HUES6 (cell line): ENCODE measurements around the gene WNT11.
A peak's percentile ranks its signal among the peaks of the same experiment; 100 is the strongest.

Source experiments
- H3K27ac ChIP-seq: 2 replicates; pipeline ENCODE4 v1.7.0; 2013; ENCODE audit warnings: low read depth, mild to moderate bottlenecking, low read length, inconsistent platforms
- H3K27me3 ChIP-seq: 2 replicates; pipeline ENCODE4 v1.6.1; 2013; ENCODE audit warnings: low read length; ENCODE audit not compliant: control insufficient read depth, insufficient read depth
- H3K36me3 ChIP-seq: 2 replicates; pipeline ENCODE4 v1.6.1; 2013; ENCODE audit warnings: low read length; ENCODE audit not compliant: control insufficient read depth, insufficient read depth
- H3K4me1 ChIP-seq: 2 replicates; pipeline ENCODE4 v1.6.1; 2013; ENCODE audit warnings: low read length; ENCODE audit not compliant: control insufficient read depth, insufficient read depth
- H3K4me3 ChIP-seq: 2 replicates; pipeline ENCODE4 v1.5.1; 2013; ENCODE audit warnings: low read depth, low read length
- H3K9ac ChIP-seq: one replicate; pipeline ENCODE4 v1.6.1; 2013; ENCODE audit warnings: mild to moderate bottlenecking, low read length
- H3K9me3 ChIP-seq: 2 replicates; pipeline ENCODE4 v1.6.1; 2013; ENCODE audit warnings: low read depth, low read length; ENCODE audit not compliant: control insufficient read depth, insufficient read depth

WNT11 gene

GRCh38 chr11:76217653-76218160 lies 11.4 kb upstream of the WNT11 start:
- peaks cover 7% of the 10 kb centered on the region; the same call in 1 of the 2 replicates for H3K4me1 ChIP-seq
- no peaks in the 10 kb centered on the region for H3K9me3 ChIP-seq
- H3K27ac ChIP-seq: no peak overlapping the region
- H3K4me3 ChIP-seq: no peak overlapping the region
- H3K27me3 ChIP-seq: peaks cover 11% of the 10 kb centered on the region
- H3K9ac ChIP-seq: no peak overlapping the region
- H3K36me3 ChIP-seq: no peaks in the 10 kb centered on the region

- H3K9me3 ChIP-seq: no peaks in the 10 kb centered on the region
These were observed 10.4 kb upstream of the WNT11 start for GRCh38 chr11:76216536-76217325.

GRCh38 chr11:76215941-76216340 lies 9.6 kb upstream of the WNT11 start:
- peaks cover 28% of the 10 kb centered on the region for H3K27me3 ChIP-seq
- no peaks in the 10 kb centered on the region for H3K9me3 ChIP-seq
- no peaks in the 10 kb centered on the region for H3K36me3 ChIP-seq
- no peak overlapping the region for H3K27ac ChIP-seq
- H3K9ac ChIP-seq: no peak overlapping the region
- no peak overlapping the region for H3K4me3 ChIP-seq
- H3K4me1 ChIP-seq: peaks cover 12% of the 10 kb centered on the region; the same call in 1 of the 2 replicates

More at GRCh38 chr11:76216536-76217325, 10.4 kb upstream of the WNT11 start:
- no peak overlapping the region for H3K9ac ChIP-seq
- peaks cover 7% of the 10 kb centered on the region; the same call in 1 of the 2 replicates for H3K4me1 ChIP-seq
- no peak overlapping the region for H3K27ac ChIP-seq
- H3K36me3 ChIP-seq: no peaks in the 10 kb centered on the region
- H3K27me3 ChIP-seq: peaks cover 21% of the 10 kb centered on the region
- no peak overlapping the region for H3K4me3 ChIP-seq

- H3K4me3 ChIP-seq: no peak overlapping the region
- H3K4me1 ChIP-seq: peaks cover 14% of the 10 kb centered on the region; the same call in 1 of the 2 replicates
- H3K27me3 ChIP-seq: peaks cover 37% of the 10 kb centered on the region
- H3K9me3 ChIP-seq: no peaks in the 10 kb centered on the region
- H3K36me3 ChIP-seq: no peaks in the 10 kb centered on the region
- no peak overlapping the region for H3K27ac ChIP-seq
- no peak overlapping the region for H3K9ac ChIP-seq
These were observed 8.8 kb upstream of the WNT11 start for GRCh38 chr11:76214968-76215548.

- H3K4me1 ChIP-seq: peaks cover 14% of the 10 kb centered on the region; the same call in 1 of the 2 replicates
- no peak overlapping the region for H3K27ac ChIP-seq
- H3K9me3 ChIP-seq: no peaks in the 10 kb centered on the region
- no peak overlapping the region for H3K9ac ChIP-seq
- no peaks in the 10 kb centered on the region for H3K36me3 ChIP-seq
- no peak overlapping the region for H3K4me3 ChIP-seq
- peaks cover 46% of the 10 kb centered on the region for H3K27me3 ChIP-seq
These were observed 7.9 kb upstream of the WNT11 start for GRCh38 chr11:76214186-76214585.

GRCh38 chr11:76212086-76213035 lies 6.1 kb upstream of the WNT11 start:
- no peaks in the 10 kb centered on the region for H3K9me3 ChIP-seq
- peaks cover 64% of the 10 kb centered on the region for H3K27me3 ChIP-seq
- no peak overlapping the region for H3K4me3 ChIP-seq
- H3K4me1 ChIP-seq: peaks cover 20% of the 10 kb centered on the region
- H3K9ac ChIP-seq: no peak overlapping the region
- H3K27ac ChIP-seq: no peak overlapping the region
- no peaks in the 10 kb centered on the region for H3K36me3 ChIP-seq

- Histone ChIP-seq H3K9ac (no peak overlapping the region), H3K36me3 (no peaks in the 10 kb centered on the region), H3K27ac (no peak overlapping the region), H3K27me3 (peaks cover 76% of the 10 kb centered on the region), H3K9me3 (no peaks in the 10 kb centered on the region), H3K4me1 (peaks cover 15% of the 10 kb centered on the region), H3K4me3 (peak overlapping the region; percentile 72)
These were observed 4.9 kb upstream of the WNT11 start for GRCh38 chr11:76210931-76211851.

GRCh38 chr11:76209973-76210930 lies 4.0 kb upstream of the WNT11 start:
- H3K4me3 ChIP-seq: peak overlapping the region; percentile 72
- H3K4me1 ChIP-seq: peaks cover 22% of the 10 kb centered on the region
- H3K9me3 ChIP-seq: no peaks in the 10 kb centered on the region
- no peak overlapping the region for H3K9ac ChIP-seq
- peaks cover 85% of the 10 kb centered on the region for H3K27me3 ChIP-seq
- no peaks in the 10 kb centered on the region for H3K36me3 ChIP-seq
- no peak overlapping the region for H3K27ac ChIP-seq

GRCh38 chr11:76209375-76209972 lies 3.2 kb upstream of the WNT11 start:
- Histone ChIP-seq H3K9me3 (no peaks in the 10 kb centered on the region), H3K27ac (no peak overlapping the region), H3K36me3 (no peaks in the 10 kb centered on the region), H3K4me3 (peak overlapping the region; percentile 72), H3K9ac (no peak overlapping the region), H3K4me1 (peaks cover 26% of the 10 kb centered on the region), H3K27me3 (peaks cover 93% of the 10 kb centered on the region)
